Fibroblast of pulmonary artery (primary cell): ENCODE data around the gene SGK1.
"Not testable (repeated sequence)": the region's sequence is repeated elsewhere in the genome, so short reads cannot be mapped to it uniquely, and the experiment has no call there.

Experiments used
- DNase-seq: peaks from one replicate; pipeline ENCODE4 v3.0.0-alpha.2; 2010; ENCODE audit warnings: low read depth
- H3K4me3 ChIP-seq: replicated peaks from 2 replicates; pipeline ENCODE4 v1.5.1; 2011; ENCODE audit warnings: low read depth, mild to moderate bottlenecking, control low read depth, low read length, moderate library complexity
- CTCF ChIP-seq: IDR thresholded peaks from 2 replicates; pipeline ENCODE4 v1.5.1; 2011; ENCODE audit warnings: mild to moderate bottlenecking, control low read depth, low read length, inconsistent platforms; ENCODE audit errors: missing control alignments

The SGK1 gene

GRCh38 chr6:134205366-134205765 lies 112.5 kb downstream of the SGK1 start:
- no peak for TF ChIP-seq CTCF
- no peak for DNase-seq
- no peak overlapping the region for H3K4me3 ChIP-seq

GRCh38 chr6:134204759-134205158 lies 113.2 kb downstream of the SGK1 start:
- DNase-seq, H3K4me3 ChIP-seq: not testable (repeated sequence)

- no peak for TF ChIP-seq CTCF
- DNase-seq, result no peak
- H3K4me3 ChIP-seq, result no peak overlapping the region
These were observed 113.9 kb downstream of the SGK1 start for GRCh38 chr6:134204031-134204430.

GRCh38 chr6:134201716-134202115 lies 116.2 kb downstream of the SGK1 start:
- TF ChIP-seq CTCF, result no peak
- H3K4me3 ChIP-seq, result no peak overlapping the region
- peak; percentile 11 for DNase-seq

GRCh38 chr6:134199848-134200606 lies 117.9 kb downstream of the SGK1 start:
- H3K4me3 ChIP-seq, result no peak overlapping the region
- TF ChIP-seq CTCF, result no peak
- no peak for DNase-seq

GRCh38 chr6:134198093-134198492 lies 119.8 kb downstream of the SGK1 start:
- no peak for DNase-seq
- TF ChIP-seq CTCF, result no peak
- no peak overlapping the region for H3K4me3 ChIP-seq

- DNase-seq, result not testable (repeated sequence)
These were observed 120.2 kb downstream of the SGK1 start for GRCh38 chr6:134197685-134198084.

GRCh38 chr6:134196568-134197193 lies 121.2 kb downstream of the SGK1 start:
- DNase-seq, result no peak
- no peak overlapping the region for H3K4me3 ChIP-seq
- TF ChIP-seq CTCF, result no peak

More at GRCh38 chr6:134197685-134198084, 120.2 kb downstream of the SGK1 start:
- not testable (repeated sequence) for H3K4me3 ChIP-seq
